ENCODE measurements around the gene CREBRF.

CREBRF gene

GRCh38 chr5:173155912-173156311 is 99.8 kb downstream of the CREBRF start:
- Histone ChIP-seq H3K9me3 (ENCODE audit: control extremely low read depth in 1 of 5, control insufficient read depth in 4 of 5, insufficient read depth in 2 of 5, low read depth in 1 of 5, low read length in 4 of 5) (no peaks in the 10 kb centered on the region), H3K4me3 (ENCODE audit: control insufficient read depth in 1 of 7, extremely low read depth in 1 of 7, insufficient read depth in 4 of 7, low read depth in 2 of 7, low read length in 6 of 7) (no peak overlapping the region), H3K36me3 (ENCODE audit: control insufficient read depth in 4 of 4, insufficient read depth in 4 of 4, low read length in 3 of 4) (peaks cover 10 to 49% (median 27%) of the 10 kb centered on the region in 4 experiments), H3K27me3 (replicated peaks in 2 of 5; ENCODE audit: control insufficient read depth in 4 of 5, insufficient read depth in 5 of 5, low read length in 4 of 5) (no peaks in the 10 kb centered on the region), H3K4me1 (ENCODE audit: control extremely low read depth in 1 of 4, control insufficient read depth in 4 of 4, insufficient read depth in 4 of 4, low read length in 3 of 4) (no peaks in the 10 kb centered on the region), H3K27ac (ENCODE audit: insufficient read depth in 1 of 2, low read depth in 1 of 2, low read length in 2 of 2, poor library complexity in 1 of 2, severe bottlenecking in 2 of 2) (no peak overlapping the region)
- CTCF ChIA-PET = interaction anchor here (0.7 to 1.2 kb wide), 2 partner anchors 17 to 178 kb away, joined by 3 to 4 read pairs; no protein-coding TSS in a partner anchor
- DNase-seq = no peak
- WGBS (ENCODE audit: insufficient coverage) = 40% methylated on average over 2 of the region's 2 CpGs
- POLR2A ChIA-PET = no interaction called here

GRCh38 chr5:173158366-173158765 is 102.2 kb downstream of the CREBRF start:
- ChIA-PET POLR2A (no interaction called here), CTCF (interaction anchor here (0.6 to 1.4 kb wide), 3 partner anchors 9 to 91 kb away, joined by 3 to 5 read pairs (median 3); partner anchors contain the start of gene BNIP1)
- H3K4me3 ChIP-seq (ENCODE audit: control insufficient read depth in 1 of 7, extremely low read depth in 1 of 7, insufficient read depth in 4 of 7, low read depth in 2 of 7, low read length in 6 of 7) = no peak overlapping the region
- H3K9me3 ChIP-seq (ENCODE audit: control extremely low read depth in 1 of 5, control insufficient read depth in 4 of 5, insufficient read depth in 2 of 5, low read depth in 1 of 5, low read length in 4 of 5) = no peaks in the 10 kb centered on the region
- no peaks in the 10 kb centered on the region for H3K4me1 ChIP-seq (ENCODE audit: control extremely low read depth in 1 of 4, control insufficient read depth in 4 of 4, insufficient read depth in 4 of 4, low read length in 3 of 4)
- DNase-seq = no peak
- no peaks in the 10 kb centered on the region for H3K27me3 ChIP-seq (replicated peaks in 2 of 5; ENCODE audit: control insufficient read depth in 4 of 5, insufficient read depth in 5 of 5, low read length in 4 of 5)
- H3K36me3 ChIP-seq (ENCODE audit: control insufficient read depth in 4 of 4, insufficient read depth in 4 of 4, low read length in 3 of 4) = peaks cover 11 to 60% (median 37%) of the 10 kb centered on the region in 4 experiments
- H3K27ac ChIP-seq (ENCODE audit: insufficient read depth in 1 of 2, low read depth in 1 of 2, low read length in 2 of 2, poor library complexity in 1 of 2, severe bottlenecking in 2 of 2) = no peak overlapping the region
- 98% methylated on average over 8 of the region's 8 CpGs for WGBS (ENCODE audit: insufficient coverage)

GRCh38 chr5:173159256-173159655 is 103.1 kb downstream of the CREBRF start:
- peaks cover 11 to 63% (median 38%) of the 10 kb centered on the region in 4 experiments for H3K36me3 ChIP-seq (ENCODE audit: control insufficient read depth in 4 of 4, insufficient read depth in 4 of 4, low read length in 3 of 4)
- no peak for DNase-seq
- CTCF ChIA-PET = interaction anchor here (1.4 kb wide), 1 partner anchor 15 kb away, joined by 3 read pairs; the partner anchor contains the start of gene BNIP1
- no peak overlapping the region for H3K27ac ChIP-seq (ENCODE audit: insufficient read depth in 1 of 2, low read depth in 1 of 2, low read length in 2 of 2, poor library complexity in 1 of 2, severe bottlenecking in 2 of 2)
- H3K4me1 ChIP-seq (ENCODE audit: control extremely low read depth in 1 of 4, control insufficient read depth in 4 of 4, insufficient read depth in 4 of 4, low read length in 3 of 4) = no peaks in the 10 kb centered on the region
- POLR2A ChIA-PET = no interaction called here
- no peaks in the 10 kb centered on the region for H3K9me3 ChIP-seq (ENCODE audit: control extremely low read depth in 1 of 5, control insufficient read depth in 4 of 5, insufficient read depth in 2 of 5, low read depth in 1 of 5, low read length in 4 of 5)
- no peak overlapping the region for H3K4me3 ChIP-seq (ENCODE audit: control insufficient read depth in 1 of 7, extremely low read depth in 1 of 7, insufficient read depth in 4 of 7, low read depth in 2 of 7, low read length in 6 of 7)
- H3K27me3 ChIP-seq (replicated peaks in 2 of 5; ENCODE audit: control insufficient read depth in 4 of 5, insufficient read depth in 5 of 5, low read length in 4 of 5) = no peaks in the 10 kb centered on the region
- 60% methylated on average over 3 of the region's 3 CpGs for WGBS (ENCODE audit: insufficient coverage)

GRCh38 chr5:173161148-173161547 is 105.0 kb downstream of the CREBRF start:
- Histone ChIP-seq H3K36me3 (ENCODE audit: control insufficient read depth in 4 of 4, insufficient read depth in 4 of 4, low read length in 3 of 4) (peaks cover 10 to 50% (median 28%) of the 10 kb centered on the region in 4 experiments), H3K27ac (ENCODE audit: insufficient read depth in 1 of 2, low read depth in 1 of 2, low read length in 2 of 2, poor library complexity in 1 of 2, severe bottlenecking in 2 of 2) (no peak overlapping the region), H3K27me3 (replicated peaks in 2 of 5; ENCODE audit: control insufficient read depth in 4 of 5, insufficient read depth in 5 of 5, low read length in 4 of 5) (no peaks in the 10 kb centered on the region), H3K4me3 (ENCODE audit: control insufficient read depth in 1 of 7, extremely low read depth in 1 of 7, insufficient read depth in 4 of 7, low read depth in 2 of 7, low read length in 6 of 7) (no peak overlapping the region), H3K4me1 (ENCODE audit: control extremely low read depth in 1 of 4, control insufficient read depth in 4 of 4, insufficient read depth in 4 of 4, low read length in 3 of 4) (no peaks in the 10 kb centered on the region), H3K9me3 (ENCODE audit: control extremely low read depth in 1 of 5, control insufficient read depth in 4 of 5, insufficient read depth in 2 of 5, low read depth in 1 of 5, low read length in 4 of 5) (no peaks in the 10 kb centered on the region)
- DNase-seq = no peak
- 95% methylated on average over 4 of the region's 5 CpGs for WGBS (ENCODE audit: insufficient coverage)
- CTCF ChIA-PET = no interaction called here
- POLR2A ChIA-PET = no interaction called here

- Histone ChIP-seq H3K27ac (ENCODE audit: insufficient read depth in 1 of 2, low read depth in 1 of 2, low read length in 2 of 2, poor library complexity in 1 of 2, severe bottlenecking in 2 of 2) (no peak overlapping the region), H3K4me3 (ENCODE audit: control insufficient read depth in 1 of 7, extremely low read depth in 1 of 7, insufficient read depth in 4 of 7, low read depth in 2 of 7, low read length in 6 of 7) (no peak overlapping the region), H3K9me3 (ENCODE audit: control extremely low read depth in 1 of 5, control insufficient read depth in 4 of 5, insufficient read depth in 2 of 5, low read depth in 1 of 5, low read length in 4 of 5) (no peaks in the 10 kb centered on the region), H3K4me1 (ENCODE audit: control extremely low read depth in 1 of 4, control insufficient read depth in 4 of 4, insufficient read depth in 4 of 4, low read length in 3 of 4) (no peaks in the 10 kb centered on the region), H3K36me3 (ENCODE audit: control insufficient read depth in 4 of 4, insufficient read depth in 4 of 4, low read length in 3 of 4) (peaks cover 8 to 45% (median 26%) of the 10 kb centered on the region in 4 experiments), H3K27me3 (replicated peaks in 2 of 5; ENCODE audit: control insufficient read depth in 4 of 5, insufficient read depth in 5 of 5, low read length in 4 of 5) (no peaks in the 10 kb centered on the region)
- 88% methylated on average over 6 of the region's 7 CpGs for WGBS (ENCODE audit: insufficient coverage)
- POLR2A ChIA-PET = no interaction called here
- CTCF ChIA-PET = interaction anchor here (0.8 to 1.4 kb wide), 3 partner anchors 23 to 185 kb away, joined by 3 to 6 read pairs (median 5); no protein-coding TSS in a partner anchor
- no peak for DNase-seq
Measured at GRCh38 chr5:173163219-173163618, 107.1 kb downstream of the CREBRF start.

GRCh38 chr5:173165177-173166016 is 109.2 kb downstream of the CREBRF start:
- no peak for DNase-seq
- no peaks in the 10 kb centered on the region for H3K9me3 ChIP-seq (ENCODE audit: control extremely low read depth in 1 of 5, control insufficient read depth in 4 of 5, insufficient read depth in 2 of 5, low read depth in 1 of 5, low read length in 4 of 5)
- CTCF ChIA-PET = interaction anchor here (1.0 to 1.9 kb wide), 7 partner anchors 12 to 459 kb away, joined by 3 to 8 read pairs (median 4); no protein-coding TSS in a partner anchor
- WGBS (ENCODE audit: insufficient coverage) = no CpG with 5 or more reads among the region's 2 CpGs
- H3K4me1 ChIP-seq (ENCODE audit: control extremely low read depth in 1 of 4, control insufficient read depth in 4 of 4, insufficient read depth in 4 of 4, low read length in 3 of 4) = no peaks in the 10 kb centered on the region
- H3K4me3 ChIP-seq (ENCODE audit: control insufficient read depth in 1 of 7, extremely low read depth in 1 of 7, insufficient read depth in 4 of 7, low read depth in 2 of 7, low read length in 6 of 7) = no peak overlapping the region
- POLR2A ChIA-PET = interaction anchor here (0.6 kb wide), 1 partner anchor 1824 kb away, joined by 4 read pairs; no protein-coding TSS in a partner anchor
- H3K36me3 ChIP-seq (ENCODE audit: control insufficient read depth in 4 of 4, insufficient read depth in 4 of 4, low read length in 3 of 4) = peaks cover 5 to 29% (median 17%) of the 10 kb centered on the region in 4 experiments
- H3K27ac ChIP-seq (ENCODE audit: insufficient read depth in 1 of 2, low read depth in 1 of 2, low read length in 2 of 2, poor library complexity in 1 of 2, severe bottlenecking in 2 of 2) = no peak overlapping the region
- H3K27me3 ChIP-seq (replicated peaks in 2 of 5; ENCODE audit: control insufficient read depth in 4 of 5, insufficient read depth in 5 of 5, low read length in 4 of 5) = no peaks in the 10 kb centered on the region

GRCh38 chr5:173172166-173172565 is 116.0 kb downstream of the CREBRF start:
- ChIA-PET CTCF (no interaction called here), POLR2A (interaction anchor here (0.6 kb wide), 1 partner anchor 48 kb away, joined by 4 read pairs; no protein-coding TSS in a partner anchor)
- H3K36me3 ChIP-seq (ENCODE audit: control insufficient read depth in 4 of 4, insufficient read depth in 4 of 4, low read length in 3 of 4) = no peaks in the 10 kb centered on the region
- H3K27ac ChIP-seq (ENCODE audit: insufficient read depth in 1 of 2, low read depth in 1 of 2, low read length in 2 of 2, poor library complexity in 1 of 2, severe bottlenecking in 2 of 2) = no peak overlapping the region
- H3K4me3 ChIP-seq (ENCODE audit: control insufficient read depth in 1 of 7, extremely low read depth in 1 of 7, insufficient read depth in 4 of 7, low read depth in 2 of 7, low read length in 6 of 7) = no peak overlapping the region
- no peaks in the 10 kb centered on the region for H3K4me1 ChIP-seq (ENCODE audit: control extremely low read depth in 1 of 4, control insufficient read depth in 4 of 4, insufficient read depth in 4 of 4, low read length in 3 of 4)
- DNase-seq = no peak
- WGBS (ENCODE audit: insufficient coverage) = 94% methylated on average over 5 of the region's 8 CpGs
- no peaks in the 10 kb centered on the region for H3K27me3 ChIP-seq (replicated peaks in 2 of 5; ENCODE audit: control insufficient read depth in 4 of 5, insufficient read depth in 5 of 5, low read length in 4 of 5)
- H3K9me3 ChIP-seq (ENCODE audit: control extremely low read depth in 1 of 5, control insufficient read depth in 4 of 5, insufficient read depth in 2 of 5, low read depth in 1 of 5, low read length in 4 of 5) = no peaks in the 10 kb centered on the region
